Measurements from ENCODE around the gene PTPN4.

PTPN4 gene

DNA sequence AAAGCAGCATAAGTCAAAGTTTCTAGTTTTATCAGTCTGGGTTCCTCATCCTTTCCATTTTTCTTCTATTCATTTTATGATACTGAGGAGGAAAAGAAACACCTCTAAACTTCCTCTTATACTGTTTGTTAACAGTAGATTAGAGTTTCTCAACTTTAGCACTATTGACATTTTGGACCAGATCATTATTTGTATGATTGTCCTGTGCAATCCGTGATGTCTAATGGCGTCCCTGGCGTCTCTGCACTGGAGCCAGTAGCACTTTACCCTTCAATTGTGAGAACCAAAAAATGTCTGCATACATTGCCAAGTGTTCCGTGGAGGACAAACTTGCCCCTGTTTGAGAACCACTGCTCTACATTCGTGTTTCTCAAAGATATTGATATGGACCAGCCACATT lies 25.2 kb downstream of the PTPN4 start:
- TF ChIP-seq FOXM1 (IDR thresholded peaks at IDR 0.05; ENCODE audit: borderline replicate concordance, low read depth): no peak
- TF ChIP-seq EP300 (IDR thresholded peaks at IDR 0.05; ENCODE audit: borderline replicate concordance): no peak
- no peak for TF ChIP-seq TCF12 (IDR thresholded peaks at IDR 0.05; ENCODE audit: low read depth)
- TF ChIP-seq NFIC (IDR thresholded peaks at IDR 0.05): no peak
- TF ChIP-seq, protein P1, sequence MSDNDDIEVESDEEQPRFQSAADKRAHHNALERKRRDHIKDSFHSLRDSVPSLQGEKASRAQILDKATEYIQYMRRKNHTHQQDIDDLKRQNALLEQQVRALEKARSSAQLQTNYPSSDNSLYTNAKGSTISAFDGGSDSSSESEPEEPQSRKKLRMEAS (IDR thresholded peaks at IDR 0.05): no peak
- no peak for TF ChIP-seq TEAD4 (IDR thresholded peaks at IDR 0.05)
- no peak for TF ChIP-seq EGR1 (IDR thresholded peaks at IDR 0.05)
- TF ChIP-seq ZBTB7A (IDR thresholded peaks at IDR 0.05; ENCODE audit: low read depth): no peak
- no peak for TF ChIP-seq CREB1 (IDR thresholded peaks at IDR 0.05; ENCODE audit: low read depth)
- no peak for TF ChIP-seq TAF1 (IDR thresholded peaks at IDR 0.05; ENCODE audit: low read depth)
- no peak for TF ChIP-seq RAD21 (IDR thresholded peaks at IDR 0.05; ENCODE audit: low read depth)
- TF ChIP-seq YY1 (IDR thresholded peaks at IDR 0.05; ENCODE audit: low read depth): no peak
- TF ChIP-seq CEBPB (IDR thresholded peaks at IDR 0.05): no peak
- TF ChIP-seq, protein P2, sequence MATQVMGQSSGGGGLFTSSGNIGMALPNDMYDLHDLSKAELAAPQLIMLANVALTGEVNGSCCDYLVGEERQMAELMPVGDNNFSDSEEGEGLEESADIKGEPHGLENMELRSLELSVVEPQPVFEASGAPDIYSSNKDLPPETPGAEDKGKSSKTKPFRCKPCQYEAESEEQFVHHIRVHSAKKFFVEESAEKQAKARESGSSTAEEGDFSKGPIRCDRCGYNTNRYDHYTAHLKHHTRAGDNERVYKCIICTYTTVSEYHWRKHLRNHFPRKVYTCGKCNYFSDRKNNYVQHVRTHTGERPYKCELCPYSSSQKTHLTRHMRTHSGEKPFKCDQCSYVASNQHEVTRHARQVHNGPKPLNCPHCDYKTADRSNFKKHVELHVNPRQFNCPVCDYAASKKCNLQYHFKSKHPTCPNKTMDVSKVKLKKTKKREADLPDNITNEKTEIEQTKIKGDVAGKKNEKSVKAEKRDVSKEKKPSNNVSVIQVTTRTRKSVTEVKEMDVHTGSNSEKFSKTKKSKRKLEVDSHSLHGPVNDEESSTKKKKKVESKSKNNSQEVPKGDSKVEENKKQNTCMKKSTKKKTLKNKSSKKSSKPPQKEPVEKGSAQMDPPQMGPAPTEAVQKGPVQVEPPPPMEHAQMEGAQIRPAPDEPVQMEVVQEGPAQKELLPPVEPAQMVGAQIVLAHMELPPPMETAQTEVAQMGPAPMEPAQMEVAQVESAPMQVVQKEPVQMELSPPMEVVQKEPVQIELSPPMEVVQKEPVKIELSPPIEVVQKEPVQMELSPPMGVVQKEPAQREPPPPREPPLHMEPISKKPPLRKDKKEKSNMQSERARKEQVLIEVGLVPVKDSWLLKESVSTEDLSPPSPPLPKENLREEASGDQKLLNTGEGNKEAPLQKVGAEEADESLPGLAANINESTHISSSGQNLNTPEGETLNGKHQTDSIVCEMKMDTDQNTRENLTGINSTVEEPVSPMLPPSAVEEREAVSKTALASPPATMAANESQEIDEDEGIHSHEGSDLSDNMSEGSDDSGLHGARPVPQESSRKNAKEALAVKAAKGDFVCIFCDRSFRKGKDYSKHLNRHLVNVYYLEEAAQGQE (IDR thresholded peaks at IDR 0.05; ENCODE audit: low read depth): no peak
- TF ChIP-seq, protein P3, sequence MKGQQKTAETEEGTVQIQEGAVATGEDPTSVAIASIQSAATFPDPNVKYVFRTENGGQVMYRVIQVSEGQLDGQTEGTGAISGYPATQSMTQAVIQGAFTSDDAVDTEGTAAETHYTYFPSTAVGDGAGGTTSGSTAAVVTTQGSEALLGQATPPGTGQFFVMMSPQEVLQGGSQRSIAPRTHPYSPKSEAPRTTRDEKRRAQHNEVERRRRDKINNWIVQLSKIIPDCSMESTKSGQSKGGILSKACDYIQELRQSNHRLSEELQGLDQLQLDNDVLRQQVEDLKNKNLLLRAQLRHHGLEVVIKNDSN (IDR thresholded peaks at IDR 0.05): no peak

DNA sequence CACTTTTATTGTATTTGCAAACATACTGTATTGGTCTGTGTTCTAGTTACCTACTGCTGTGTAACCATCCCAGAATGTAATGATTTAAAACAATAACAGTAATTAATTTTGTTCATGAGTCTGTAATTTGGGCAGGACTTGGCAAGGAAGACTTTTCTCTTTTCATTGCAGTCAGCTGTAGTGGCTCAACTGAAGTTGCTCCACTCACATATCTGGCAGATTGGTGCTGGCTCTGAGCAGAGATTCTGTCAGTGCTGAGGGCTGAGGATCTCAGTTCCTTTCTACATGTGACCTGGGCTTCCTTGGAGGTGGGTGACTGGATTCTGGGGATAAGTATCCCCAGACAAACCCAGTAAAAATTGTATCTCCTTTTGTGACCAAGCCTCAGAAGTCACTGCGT lies 26.6 kb downstream of the PTPN4 start:
- no peak for TF ChIP-seq ZBTB7A (IDR thresholded peaks at IDR 0.05; ENCODE audit: low read depth)
- TF ChIP-seq, protein P1 (IDR thresholded peaks at IDR 0.05): no peak
- TF ChIP-seq, protein P3 (IDR thresholded peaks at IDR 0.05): no peak
- TF ChIP-seq EGR1 (IDR thresholded peaks at IDR 0.05): no peak
- no peak for TF ChIP-seq RAD21 (IDR thresholded peaks at IDR 0.05; ENCODE audit: low read depth)
- no peak for TF ChIP-seq NFIC (IDR thresholded peaks at IDR 0.05)
- no peak for TF ChIP-seq TCF12 (IDR thresholded peaks at IDR 0.05; ENCODE audit: low read depth)
- TF ChIP-seq CREB1 (IDR thresholded peaks at IDR 0.05; ENCODE audit: low read depth): no peak
- TF ChIP-seq YY1 (IDR thresholded peaks at IDR 0.05; ENCODE audit: low read depth): no peak
- TF ChIP-seq, protein P2 (IDR thresholded peaks at IDR 0.05; ENCODE audit: low read depth): no peak
- TF ChIP-seq FOXM1 (IDR thresholded peaks at IDR 0.05; ENCODE audit: borderline replicate concordance, low read depth): no peak

DNA sequence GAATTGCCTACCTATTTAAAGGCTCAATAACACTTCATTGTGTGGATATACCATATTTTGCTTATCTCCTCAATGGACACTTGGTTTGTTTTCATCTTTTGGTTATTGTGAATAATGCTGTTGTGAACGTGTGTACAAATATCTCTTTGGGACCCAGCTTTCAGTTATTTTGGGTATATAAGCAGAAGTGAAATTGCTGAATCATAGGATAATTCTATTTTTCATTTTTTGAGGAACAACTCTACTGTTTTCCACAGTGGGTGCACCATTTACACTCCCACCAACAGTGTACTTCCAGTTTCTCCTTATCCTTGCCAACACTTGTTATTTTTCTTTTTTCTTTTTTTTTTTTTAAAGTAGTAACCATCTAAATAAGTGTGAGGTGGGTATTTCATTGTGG lies 29.0 kb downstream of the PTPN4 start:
- TF ChIP-seq TCF12 (IDR thresholded peaks at IDR 0.05; ENCODE audit: low read depth) (no peak), CEBPB (IDR thresholded peaks at IDR 0.05) (no peak), TEAD4 (IDR thresholded peaks at IDR 0.05) (no peak), NFIC (IDR thresholded peaks at IDR 0.05) (no peak), EP300 (IDR thresholded peaks at IDR 0.05; ENCODE audit: borderline replicate concordance) (no peak), TAF1 (IDR thresholded peaks at IDR 0.05; ENCODE audit: low read depth) (no peak), RAD21 (IDR thresholded peaks at IDR 0.05; ENCODE audit: low read depth) (no peak), EGR1 (IDR thresholded peaks at IDR 0.05) (no peak), CREB1 (IDR thresholded peaks at IDR 0.05; ENCODE audit: low read depth) (no peak), ZBTB7A (IDR thresholded peaks at IDR 0.05; ENCODE audit: low read depth) (no peak), FOXM1 (IDR thresholded peaks at IDR 0.05; ENCODE audit: borderline replicate concordance, low read depth) (no peak), YY1 (IDR thresholded peaks at IDR 0.05; ENCODE audit: low read depth) (no peak)
- TF ChIP-seq, protein P1 (IDR thresholded peaks at IDR 0.05): no peak
- TF ChIP-seq, protein P2 (IDR thresholded peaks at IDR 0.05; ENCODE audit: low read depth): no peak
- TF ChIP-seq, protein P3 (IDR thresholded peaks at IDR 0.05): no peak

DNA sequence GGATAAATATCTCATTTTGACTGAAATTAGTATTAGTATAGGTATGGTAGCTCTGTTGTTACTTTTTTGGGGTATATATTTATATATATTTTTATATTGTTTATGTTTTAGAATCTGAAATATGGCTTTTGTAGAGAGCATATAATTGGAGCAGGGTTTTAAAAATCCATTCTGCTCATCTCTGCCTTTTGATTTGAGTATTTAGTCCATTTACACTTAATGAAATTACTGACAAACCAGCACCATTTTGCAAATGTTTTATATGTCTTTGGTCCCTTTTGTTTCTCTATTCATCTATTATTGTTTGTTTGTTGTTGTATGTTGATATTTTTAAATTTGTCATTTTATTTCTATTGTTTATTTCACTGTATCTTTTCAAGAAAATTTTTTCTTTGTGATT lies 30.7 kb downstream of the PTPN4 start:
- TF ChIP-seq TEAD4 (IDR thresholded peaks at IDR 0.05) (no peak), CREB1 (IDR thresholded peaks at IDR 0.05; ENCODE audit: low read depth) (no peak), FOXM1 (IDR thresholded peaks at IDR 0.05; ENCODE audit: borderline replicate concordance, low read depth) (no peak), EP300 (IDR thresholded peaks at IDR 0.05; ENCODE audit: borderline replicate concordance) (no peak), RAD21 (IDR thresholded peaks at IDR 0.05; ENCODE audit: low read depth) (no peak), TCF12 (IDR thresholded peaks at IDR 0.05; ENCODE audit: low read depth) (no peak), CEBPB (IDR thresholded peaks at IDR 0.05) (no peak), TAF1 (IDR thresholded peaks at IDR 0.05; ENCODE audit: low read depth) (no peak), YY1 (IDR thresholded peaks at IDR 0.05; ENCODE audit: low read depth) (no peak), ZBTB7A (IDR thresholded peaks at IDR 0.05; ENCODE audit: low read depth) (no peak), NFIC (IDR thresholded peaks at IDR 0.05) (no peak), EGR1 (IDR thresholded peaks at IDR 0.05) (no peak)
- TF ChIP-seq, protein P3 (IDR thresholded peaks at IDR 0.05): no peak
- TF ChIP-seq, protein P2 (IDR thresholded peaks at IDR 0.05; ENCODE audit: low read depth): no peak
- TF ChIP-seq, protein P1 (IDR thresholded peaks at IDR 0.05): no peak
